ENCODE data around the gene ACSF2.
"Not testable (repeated sequence)": the region's sequence is repeated elsewhere in the genome, so short reads cannot be mapped to it uniquely, and the experiment has no call there.

- TF ChIP-seq POLR2AphosphoS5 (IDR thresholded peaks at IDR 0.05; ENCODE audit: borderline replicate concordance, low read depth, low read length); EZH2 (IDR thresholded peaks at IDR 0.05): not testable (repeated sequence)
Measured at GRCh38 chr17:50472761-50473161, 46.7 kb downstream of the ACSF2 start.

Data from SK-N-MC (cell line).